Lung (tissue), 12 donors: ENCODE measurements around the gene CYYR1. TPM values are rescaled to one million over a fixed set of nuclear protein-coding genes. Genes with fewer than 3 reads are reported as not detected.
A peak's percentile ranks its signal among the peaks of the same experiment; 100 is the strongest.

Experiments used
- ATAC-seq: fragments of 200-7000 bp; cut with Tn5 transposase; one replicate; pipeline ENCODE4 v1.9.1; 2020; ENCODE audit warnings: moderate number of reproducible peaks; ENCODE audit not compliant: insufficient read depth, low FRiP score
- DNase-seq, 3 donors: peaks; one replicate each; pipeline ENCODE4 v3.0.0-alpha.2; 2013 to 2017
- H3K27ac ChIP-seq, 2 donors: one replicate each; pipeline ENCODE4 v1.5.1; 2013; ENCODE audit warnings: mild to moderate bottlenecking in 2 of 2, moderate library complexity in 2 of 2, control low read depth in 1 of 2, inconsistent platforms in 1 of 2, low read depth in 1 of 2, low read length in 1 of 2
- H3K27me3 ChIP-seq, 3 donors: one replicate each; pipeline ENCODE4 v1.5.1; 2013; ENCODE audit warnings: low read length in 2 of 3; ENCODE audit not compliant: control insufficient read depth in 3 of 3, insufficient read depth in 3 of 3
- H3K36me3 ChIP-seq, 4 donors: one replicate each; pipeline ENCODE4 v1.5.1; 2013; ENCODE audit warnings: low read length in 4 of 4, mild to moderate bottlenecking in 1 of 4, moderate library complexity in 1 of 4; ENCODE audit not compliant: control insufficient read depth in 4 of 4, insufficient read depth in 4 of 4
- H3K4me1 ChIP-seq, 5 donors: one replicate each; pipeline ENCODE4 v1.5.1; 2013; ENCODE audit warnings: low read length in 5 of 5, mild to moderate bottlenecking in 2 of 5, moderate library complexity in 1 of 5; ENCODE audit not compliant: control insufficient read depth in 5 of 5, insufficient read depth in 5 of 5
- H3K4me3 ChIP-seq: one replicate; pipeline ENCODE4 v1.5.1; 2013; ENCODE audit warnings: mild to moderate bottlenecking, control low read depth, moderate library complexity
- H3K9ac ChIP-seq, 2 donors: one replicate each; pipeline ENCODE4 v1.5.1; 2013; ENCODE audit warnings: low read length in 2 of 2, control low read depth in 1 of 2; ENCODE audit not compliant: insufficient read depth in 1 of 2
- H3K9me3 ChIP-seq, 4 donors: one replicate each; pipeline ENCODE4 v1.5.1; 2013; ENCODE audit warnings: low read length in 3 of 4, mild to moderate bottlenecking in 1 of 4, moderate library complexity in 1 of 4; ENCODE audit not compliant: control insufficient read depth in 4 of 4, insufficient read depth in 3 of 4
- CTCF ChIP-seq: IDR thresholded peaks from 2 replicates; pipeline ENCODE4 v1.5.1; 2012; ENCODE audit warnings: mild to moderate bottlenecking; ENCODE audit errors: control extremely low read depth, extremely low read depth
- WGBS, 2 donors: extraction: QIAGEN DNeasy Blood & Tissue Kit; methylation state at CpG; one replicate each; pipeline ENCODE4 v1.1.7; 2013; 5-methylcytosine and 5-hydroxymethylcytosine counted together
- polyA plus RNA-seq, 2 donors: library from polyadenylated mRNA; stranded (reverse); fragments of 200-250 nt; gene quantifications; one replicate each; pipeline ENCODE4 v1.2.1, GENCODE V29; 2013
- total RNA-seq, 2 donors: library from RNA; depleted of rRNA in 1 of 2; stranded (reverse); fragments of >200 nt in 1 of 2; gene quantifications; one replicate each; pipeline ENCODE4 v1.2.1, GENCODE V29; 2014 to 2021
- donor health status: control.
- donor health status: control.
- donor health status: Bipolar disorder and iron deficiency.
- donor health status: healthy.
- donor health status: DM: yes; HTN: yes; CAD: no.

Gene CYYR1
- total and polyA plus RNA-seq, 4 donors = 9.9 to 38.3 (median 16.6) TPM

- DNase-seq = peak in 2 of 3 donors; percentile 33 to 43
- no peak overlapping the region for H3K27ac ChIP-seq
- H3K9me3 ChIP-seq = no peaks in the 10 kb centered on the region
Measured at GRCh38 chr21:26471099-26471471, 102.0 kb downstream of the CYYR1 start.

GRCh38 chr21:26470351-26471098, 102.6 kb downstream of the CYYR1 start:
- WGBS, 2 donors = 77 to 78% methylated on average over 8 of the region's 8 CpGs
- no peak for ATAC-seq
- no peak overlapping the region for H3K27ac ChIP-seq
- no peak for TF ChIP-seq CTCF
- no peak for DNase-seq
- no peaks in the 10 kb centered on the region for H3K27me3 ChIP-seq
- peaks cover 0 to 13% (median 0%) of the 10 kb centered on the region in 5 donors for H3K4me1 ChIP-seq
- H3K9me3 ChIP-seq = no peaks in the 10 kb centered on the region
- no peak overlapping the region for H3K4me3 ChIP-seq
- peaks cover 0 to 9% (median 3%) of the 10 kb centered on the region in 4 donors for H3K36me3 ChIP-seq
- H3K9ac ChIP-seq = no peak overlapping the region

More at GRCh38 chr21:26471099-26471471, 102.0 kb downstream of the CYYR1 start:
- no peak overlapping the region for H3K9ac ChIP-seq
- H3K4me3 ChIP-seq = no peak overlapping the region
- no peak for ATAC-seq
- 71 to 83% methylated on average over 5 of the region's 5 CpGs for WGBS, 2 donors
- TF ChIP-seq CTCF = no peak
- peaks cover 0 to 13% (median 0%) of the 10 kb centered on the region in 5 donors for H3K4me1 ChIP-seq
- no peaks in the 10 kb centered on the region for H3K27me3 ChIP-seq
- H3K36me3 ChIP-seq = peaks cover 0 to 9% (median 5%) of the 10 kb centered on the region in 4 donors

GRCh38 chr21:26469789-26470188, 103.3 kb downstream of the CYYR1 start:
- Histone ChIP-seq H3K4me1 (peaks cover 0 to 13% (median 0%) of the 10 kb centered on the region in 5 donors), H3K9ac (no peak overlapping the region), H3K27ac (no peak overlapping the region), H3K27me3 (no peaks in the 10 kb centered on the region), H3K9me3 (no peaks in the 10 kb centered on the region), H3K4me3 (no peak overlapping the region), H3K36me3 (peaks cover 0 to 9% (median under 1%) of the 10 kb centered on the region in 4 donors)
- peak; percentile 45 for ATAC-seq
- 23 to 35% methylated on average over 1 of the region's 1 CpG for WGBS, 2 donors
- no peak for TF ChIP-seq CTCF
- DNase-seq = peak; percentile 14 to 82 (median 37)
